Measurements from ENCODE around the gene CCDC60.

DNA sequence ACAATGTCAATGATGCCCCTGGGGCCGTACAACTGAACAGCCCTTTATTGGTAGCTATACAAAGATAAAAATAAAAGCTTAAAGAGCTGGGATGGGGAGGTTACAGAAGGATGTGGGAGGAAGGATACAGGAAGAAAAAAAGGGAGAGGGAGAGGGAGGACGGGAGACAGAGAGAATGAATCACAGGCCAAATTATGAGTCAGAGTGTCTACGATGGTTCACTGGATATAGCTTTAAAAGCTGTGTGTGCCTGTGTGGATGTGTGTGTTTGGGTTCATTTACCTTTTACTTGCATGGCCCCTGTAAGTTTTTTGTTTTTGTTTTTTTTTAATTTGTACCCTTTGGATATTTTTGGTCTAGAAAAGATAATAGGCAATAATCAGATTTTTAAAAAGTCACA, 111.9 kb downstream of the CCDC60 start:
- TF ChIP-seq CTCF (IDR thresholded peaks at IDR 0.05) (no peak), POLR2A (IDR thresholded peaks at IDR 0.05) (no peak)
